ENCODE results near the gene GARIN5B. TPM values are rescaled to one million over a fixed set of nuclear protein-coding genes. Genes with fewer than 3 reads are reported as not detected.
A peak's percentile ranks its signal among the peaks of the same experiment; 100 is the strongest.

Gene GARIN5B
- total RNA-seq, 1 donor from 2014 or later = not detected

DNA sequence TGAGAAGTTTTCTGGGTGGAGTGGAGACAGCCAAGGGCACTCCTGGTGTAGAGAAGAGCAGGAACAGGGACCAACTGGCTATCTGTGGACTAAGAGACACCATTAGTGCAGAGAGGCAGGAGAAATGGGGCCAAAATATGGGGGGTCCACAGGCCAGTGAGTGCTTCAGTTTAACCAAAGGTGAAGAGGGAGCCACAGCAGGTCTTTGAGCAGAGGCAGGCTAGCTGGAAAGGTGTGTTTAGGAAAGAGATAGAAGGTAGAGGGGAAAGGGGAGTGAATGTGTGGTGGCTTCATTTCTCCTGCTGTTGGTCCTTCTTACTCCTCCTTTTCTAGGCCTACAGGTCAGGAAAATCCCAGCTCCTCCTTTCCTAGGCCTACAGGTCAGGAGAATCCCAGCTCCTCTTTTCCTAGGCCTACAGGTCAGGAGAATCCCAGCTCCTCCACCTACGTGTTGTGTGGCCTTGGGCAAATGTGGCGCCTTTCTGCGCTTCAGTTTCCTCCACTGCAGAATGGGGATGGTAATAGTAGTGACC lies 19.5 kb upstream of the GARIN5B start:
- peaks cover 7% of the 10 kb centered on the region for H3K36me3 ChIP-seq
- TF ChIP-seq, protein P1, sequence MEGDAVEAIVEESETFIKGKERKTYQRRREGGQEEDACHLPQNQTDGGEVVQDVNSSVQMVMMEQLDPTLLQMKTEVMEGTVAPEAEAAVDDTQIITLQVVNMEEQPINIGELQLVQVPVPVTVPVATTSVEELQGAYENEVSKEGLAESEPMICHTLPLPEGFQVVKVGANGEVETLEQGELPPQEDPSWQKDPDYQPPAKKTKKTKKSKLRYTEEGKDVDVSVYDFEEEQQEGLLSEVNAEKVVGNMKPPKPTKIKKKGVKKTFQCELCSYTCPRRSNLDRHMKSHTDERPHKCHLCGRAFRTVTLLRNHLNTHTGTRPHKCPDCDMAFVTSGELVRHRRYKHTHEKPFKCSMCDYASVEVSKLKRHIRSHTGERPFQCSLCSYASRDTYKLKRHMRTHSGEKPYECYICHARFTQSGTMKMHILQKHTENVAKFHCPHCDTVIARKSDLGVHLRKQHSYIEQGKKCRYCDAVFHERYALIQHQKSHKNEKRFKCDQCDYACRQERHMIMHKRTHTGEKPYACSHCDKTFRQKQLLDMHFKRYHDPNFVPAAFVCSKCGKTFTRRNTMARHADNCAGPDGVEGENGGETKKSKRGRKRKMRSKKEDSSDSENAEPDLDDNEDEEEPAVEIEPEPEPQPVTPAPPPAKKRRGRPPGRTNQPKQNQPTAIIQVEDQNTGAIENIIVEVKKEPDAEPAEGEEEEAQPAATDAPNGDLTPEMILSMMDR (IDR thresholded peaks at IDR 0.05; ENCODE audit: borderline replicate concordance) = no peak
- peak overlapping the region; percentile 85 for H3K4me3 ChIP-seq
- peaks cover 4% of the 10 kb centered on the region for H3K27me3 ChIP-seq (ENCODE audit: low read depth)
- H3K4me1 ChIP-seq = peaks cover 40% of the 10 kb centered on the region
- DNase-seq = no peak
- no peak overlapping the region for H3K27ac ChIP-seq (replicated peaks)
- intact Hi-C loops (cut with micrococcal nuclease) = no loop called here
- H3K9me3 ChIP-seq (replicated peaks) = no peaks in the 10 kb centered on the region

DNA sequence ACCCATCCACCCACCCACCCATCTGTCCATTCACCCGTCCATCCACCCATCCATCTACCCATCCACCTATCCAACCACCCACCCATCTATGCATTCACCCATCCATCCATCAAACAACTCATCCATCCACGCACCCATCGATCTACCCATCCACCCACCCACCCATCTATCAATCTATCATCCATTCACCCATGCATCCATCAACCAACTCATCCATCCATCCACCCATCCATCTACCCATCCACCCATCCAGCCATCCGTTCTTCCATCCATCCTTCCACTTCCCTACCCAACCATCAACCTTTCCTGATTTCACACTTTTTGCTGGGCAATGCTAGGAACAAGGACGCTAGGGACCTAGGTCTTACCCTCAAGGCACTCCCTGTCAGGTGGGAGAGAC lies 19.0 kb upstream of the GARIN5B start:
- intact Hi-C loops (cut with micrococcal nuclease) = no loop called here

DNA sequence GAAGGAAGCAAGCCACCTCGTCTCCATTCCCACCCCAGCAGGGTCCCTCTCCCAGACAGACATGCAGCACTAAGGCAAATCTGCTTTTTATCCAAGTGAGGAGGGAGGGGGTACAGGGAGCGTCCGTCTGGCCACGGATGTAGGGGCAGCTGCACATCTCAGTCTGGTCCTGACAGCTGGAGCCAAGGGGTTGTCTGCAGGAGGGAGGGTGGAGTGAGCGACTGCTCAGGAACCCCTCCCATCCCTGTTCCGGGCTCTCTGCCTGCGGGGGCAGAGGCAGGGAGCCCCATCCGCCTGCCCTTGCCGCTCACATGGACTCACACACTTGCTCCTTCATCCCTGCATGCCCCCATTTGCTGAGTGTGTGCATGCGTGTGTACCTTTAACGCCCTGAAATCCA lies 16.1 kb upstream of the GARIN5B start:
- Histone ChIP-seq H3K4me3 (no peak overlapping the region), H3K4me1 (peaks cover 20% of the 10 kb centered on the region), H3K36me3 (no peaks in the 10 kb centered on the region), H3K9me3 (replicated peaks) (no peaks in the 10 kb centered on the region), H3K27me3 (ENCODE audit: low read depth) (peaks cover 34% of the 10 kb centered on the region), H3K27ac (replicated peaks) (no peak overlapping the region)
- intact Hi-C loops (cut with micrococcal nuclease) = no loop called here
- TF ChIP-seq, protein P1 (IDR thresholded peaks at IDR 0.05; ENCODE audit: borderline replicate concordance) = no peak
- DNase-seq = no peak

More for the DNA sequence above, 19.0 kb upstream of the GARIN5B start:
- Histone ChIP-seq H3K36me3 (peaks cover 1% of the 10 kb centered on the region), H3K4me3 (no peak overlapping the region), H3K27ac (replicated peaks) (no peak overlapping the region), H3K27me3 (ENCODE audit: low read depth) (peaks cover 9% of the 10 kb centered on the region), H3K9me3 (replicated peaks) (no peaks in the 10 kb centered on the region), H3K4me1 (peaks cover 37% of the 10 kb centered on the region)
- no peak for DNase-seq
- TF ChIP-seq, protein P1 (IDR thresholded peaks at IDR 0.05; ENCODE audit: borderline replicate concordance) = no peak

DNA sequence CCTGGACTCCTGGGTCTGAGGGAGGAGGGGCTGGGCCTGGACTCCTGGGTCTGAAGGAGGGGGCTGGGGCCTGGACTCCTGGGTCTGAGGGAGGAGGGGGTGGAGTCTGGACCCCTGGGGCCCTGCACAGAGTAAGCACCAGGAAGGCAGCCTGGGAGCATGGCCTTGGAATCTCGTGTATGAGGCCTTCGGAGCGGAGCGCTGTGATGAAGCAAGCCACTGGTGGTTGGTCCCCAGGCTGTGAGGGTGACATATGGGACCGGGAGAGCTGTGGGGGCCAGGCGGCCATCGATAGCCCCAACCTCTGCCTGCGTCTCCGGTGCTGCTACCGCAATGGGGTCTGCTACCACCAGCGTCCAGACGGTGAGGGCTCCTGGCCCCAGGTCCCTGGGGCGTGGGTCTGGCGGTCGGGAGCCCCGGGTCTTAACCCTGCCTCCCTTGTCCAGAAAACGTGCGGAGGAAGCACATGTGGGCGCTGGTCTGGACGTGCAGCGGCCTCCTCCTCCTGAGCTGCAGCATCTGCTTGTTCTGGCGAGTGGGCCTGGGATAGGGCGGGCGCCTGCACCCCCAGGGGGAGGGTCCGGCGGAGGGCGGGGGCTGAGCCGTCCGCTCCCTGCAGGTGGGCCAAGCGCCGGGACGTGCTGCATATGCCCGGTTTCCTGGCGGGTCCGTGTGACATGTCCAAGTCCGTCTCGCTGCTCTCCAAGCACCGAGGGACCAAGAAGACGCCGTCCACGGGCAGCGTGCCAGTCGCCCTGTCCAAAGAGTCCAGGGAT lies 14.5 kb upstream of the GARIN5B start:
- intact Hi-C loops (cut with micrococcal nuclease) = no loop called here
- Histone ChIP-seq H3K9me3 (replicated peaks) (no peaks in the 10 kb centered on the region), H3K27me3 (ENCODE audit: low read depth) (peaks cover 49% of the 10 kb centered on the region), H3K27ac (replicated peaks) (no peak overlapping the region), H3K36me3 (no peaks in the 10 kb centered on the region), H3K4me1 (peaks cover 15% of the 10 kb centered on the region), H3K4me3 (no peak overlapping the region)
- DNase-seq = no peak
- TF ChIP-seq, protein P1 (IDR thresholded peaks at IDR 0.05; ENCODE audit: borderline replicate concordance) = no peak

DNA sequence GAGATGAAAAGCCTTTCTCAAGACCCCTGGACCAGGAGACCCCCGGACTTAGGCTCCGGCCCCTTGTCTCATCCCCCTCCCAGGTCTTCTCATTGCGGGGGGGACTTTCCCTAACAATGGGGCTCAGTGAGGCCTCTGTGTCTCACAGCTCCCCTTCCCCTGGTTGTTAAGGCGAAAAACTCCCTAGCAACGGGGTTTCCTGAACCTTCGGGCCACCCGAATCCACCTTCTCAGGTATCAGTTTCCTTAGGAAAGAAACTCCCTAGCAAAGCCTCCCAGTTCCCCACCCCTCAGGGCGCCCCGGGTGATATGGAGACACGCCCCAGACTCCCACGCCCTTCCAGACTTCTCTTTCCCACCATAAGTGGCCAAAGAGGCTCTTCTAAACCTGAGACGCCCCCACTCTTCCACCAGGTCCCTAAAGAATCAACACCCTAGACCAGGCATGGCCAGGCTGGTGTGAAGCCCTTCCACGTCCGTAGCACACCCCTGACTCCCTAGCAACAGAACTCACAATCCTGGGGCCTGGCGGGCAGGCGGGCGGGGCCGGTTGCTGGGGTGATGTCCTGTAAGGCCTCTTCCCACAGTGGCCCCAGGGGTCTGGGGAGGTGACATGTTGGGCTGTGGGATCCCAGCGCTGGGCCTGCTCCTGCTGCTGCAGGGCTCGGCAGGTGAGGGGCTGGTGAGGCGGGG lies 13.3 kb upstream of the GARIN5B start, which contains the start of gene TMEM190:
Gene TMEM190, plus strand, starts transcription at position 586 of the 693 bp plus-strand sequence. Its CDS starts 28 bp downstream, at position 614.
- intact Hi-C loops (cut with micrococcal nuclease) = no loop called here
- Histone ChIP-seq H3K4me1 (peaks cover 15% of the 10 kb centered on the region), H3K9me3 (replicated peaks) (no peaks in the 10 kb centered on the region), H3K27me3 (ENCODE audit: low read depth) (peaks cover 60% of the 10 kb centered on the region), H3K27ac (replicated peaks) (no peak within 1 kb of the TSS), H3K4me3 (no peak within 1 kb of the TSS), H3K36me3 (no peaks in the 10 kb centered on the region)
- TF ChIP-seq, protein P1 (IDR thresholded peaks at IDR 0.05; ENCODE audit: borderline replicate concordance) = no peak
- DNase-seq = no peak

Measured in left ventricle myocardium inferior (tissue), 1 donor.